Activated CD4-positive, alpha-beta T cell treated with anti-CD3 and anti-CD28 coated beads, Interleukin-2, amount 10 ng/mL, durations not matched to agents 7 days and 5 days (primary cell): ENCODE measurements around the gene PRELID1. TPM values are rescaled to one million over a fixed set of nuclear protein-coding genes. Genes with fewer than 3 reads are reported as not detected.

Source experiments
- CTCF ChIA-PET: fragments of 350-600 bp; sonication (Branson Sonifier 250); formaldehyde crosslinking; loops from one replicate; lab custom pipeline; 2021; ENCODE audit warnings: antibody characterized with exemption; lab: Charles Lee
- POLR2A ChIA-PET: fragments of 350-600 bp; sonication (Branson Sonifier 250); formaldehyde crosslinking; loops from one replicate; lab custom pipeline; 2021; ENCODE audit warnings: antibody characterized with exemption; lab: Charles Lee
- DNase-seq: peaks from one replicate; pipeline ENCODE4 v3.0.0-alpha.2; 2020
- H3K27ac Mint-ChIP-seq: one replicate; pipeline ENCODE4 v1.8.0; 2021; ENCODE audit warnings: mild to moderate bottlenecking, moderate library complexity, mixed read lengths
- H3K27me3 Mint-ChIP-seq: one replicate; pipeline ENCODE4 v1.8.0; 2021; ENCODE audit warnings: mixed read lengths
- H3K36me3 Mint-ChIP-seq: one replicate; pipeline ENCODE4 v1.8.0; 2021; ENCODE audit warnings: low read depth, mixed read lengths
- H3K4me1 Mint-ChIP-seq: one replicate; pipeline ENCODE4 v1.8.0; 2021; ENCODE audit warnings: mixed read lengths
- H3K4me3 Mint-ChIP-seq: one replicate; pipeline ENCODE4 v1.8.0; 2021; ENCODE audit warnings: mild to moderate bottlenecking, moderate library complexity, mixed read lengths
- H3K9me3 Mint-ChIP-seq: one replicate; pipeline ENCODE4 v1.8.0; 2021; ENCODE audit warnings: mixed read lengths
- total RNA-seq, 2 experiments: library from RNA; stranded (reverse); gene quantifications; one replicate each; pipeline ENCODE4 v1.2.3, GENCODE V29; 2021

The PRELID1 gene
- total RNA-seq, 2 experiments from 2014 or later = 142 to 152 TPM

GRCh38 chr5:177276886-177277285, 26.7 kb upstream of the PRELID1 start:
- no peak for DNase-seq
- peaks cover 60% of the 10 kb centered on the region for H3K36me3 Mint-ChIP-seq
- no peak overlapping the region for H3K4me3 Mint-ChIP-seq
- no peaks in the 10 kb centered on the region for H3K27me3 Mint-ChIP-seq
- peaks cover 18% of the 10 kb centered on the region for H3K4me1 Mint-ChIP-seq
- no peaks in the 10 kb centered on the region for H3K9me3 Mint-ChIP-seq
- peak overlapping the region; percentile 72 for H3K27ac Mint-ChIP-seq
- CTCF ChIA-PET = interaction anchor here (0.6 kb wide), 3 partner anchors 20 to 330 kb away, joined by 3 to 5 read pairs (median 4); no protein-coding TSS in a partner anchor
- POLR2A ChIA-PET = interaction anchor here (0.7 kb wide), 1 partner anchor 16 kb away, joined by 3 read pairs; no protein-coding TSS in a partner anchor

- ChIA-PET POLR2A (no interaction called here), CTCF (interaction anchor here (0.6 to 1.9 kb wide), 4 partner anchors 9 to 258 kb away, joined by 3 to 6 read pairs (median 3); no protein-coding TSS in a partner anchor)
- peaks cover 43% of the 10 kb centered on the region for H3K36me3 Mint-ChIP-seq
- H3K4me3 Mint-ChIP-seq = no peak overlapping the region
- no peaks in the 10 kb centered on the region for H3K27me3 Mint-ChIP-seq
- peaks cover 13% of the 10 kb centered on the region for H3K4me1 Mint-ChIP-seq
- H3K9me3 Mint-ChIP-seq = no peaks in the 10 kb centered on the region
- H3K27ac Mint-ChIP-seq = no peak overlapping the region
- no peak for DNase-seq
These were observed 15.4 kb upstream of the PRELID1 start for GRCh38 chr5:177288191-177288590.

- H3K4me3 Mint-ChIP-seq = no peak overlapping the region
- peaks cover 25% of the 10 kb centered on the region for H3K4me1 Mint-ChIP-seq
- peaks cover 55% of the 10 kb centered on the region for H3K36me3 Mint-ChIP-seq
- H3K27ac Mint-ChIP-seq = no peak overlapping the region
- no peaks in the 10 kb centered on the region for H3K9me3 Mint-ChIP-seq
- ChIA-PET CTCF (interaction anchor here (0.5 to 0.6 kb wide), 2 partner anchors 165 to 1120 kb away, joined by 3 to 4 read pairs; no protein-coding TSS in a partner anchor), POLR2A (no interaction called here)
- no peak for DNase-seq
- no peaks in the 10 kb centered on the region for H3K27me3 Mint-ChIP-seq
These were observed 12.6 kb upstream of the PRELID1 start for GRCh38 chr5:177290816-177291596.

- Mint-ChIP-seq H3K4me3 (no peak overlapping the region), H3K27ac (peak overlapping the region; percentile 50), H3K9me3 (no peaks in the 10 kb centered on the region), H3K36me3 (peaks cover 58% of the 10 kb centered on the region), H3K4me1 (peaks cover 28% of the 10 kb centered on the region), H3K27me3 (no peaks in the 10 kb centered on the region)
- CTCF ChIA-PET = no interaction called here
- POLR2A ChIA-PET = no interaction called here
- DNase-seq = no peak
These were observed 11.9 kb upstream of the PRELID1 start for GRCh38 chr5:177291735-177292134.

GRCh38 chr5:177293819-177294581, 9.6 kb upstream of the PRELID1 start:
- DNase-seq = no peak
- ChIA-PET POLR2A (interaction anchor here (0.6 kb wide), 1 partner anchor 146 kb away, joined by 6 read pairs; no protein-coding TSS in a partner anchor), CTCF (interaction anchor here (1.1 to 2.4 kb wide), 4 partner anchors 10 to 181 kb away, joined by 3 to 8 read pairs (median 4); partner anchors contain the start of genes PRELID1 and RAB24)
- Mint-ChIP-seq H3K9me3 (no peaks in the 10 kb centered on the region), H3K36me3 (peaks cover 70% of the 10 kb centered on the region), H3K27me3 (no peaks in the 10 kb centered on the region), H3K4me3 (no peak overlapping the region), H3K27ac (peak overlapping the region; percentile 26), H3K4me1 (peaks cover 46% of the 10 kb centered on the region)

GRCh38 chr5:177294632-177295031, 9.0 kb upstream of the PRELID1 start:
- no peaks in the 10 kb centered on the region for H3K9me3 Mint-ChIP-seq
- ChIA-PET POLR2A (interaction anchor here (0.6 kb wide), 1 partner anchor 147 kb away, joined by 6 read pairs; no protein-coding TSS in a partner anchor), CTCF (interaction anchor here (1.2 to 2.4 kb wide), 4 partner anchors 9 to 181 kb away, joined by 4 to 8 read pairs (median 4); partner anchors contain the start of genes PRELID1 and RAB24)
- no peak for DNase-seq
- no peak overlapping the region for H3K4me3 Mint-ChIP-seq
- H3K36me3 Mint-ChIP-seq = peaks cover 68% of the 10 kb centered on the region
- H3K27me3 Mint-ChIP-seq = no peaks in the 10 kb centered on the region
- peak overlapping the region; percentile 26 for H3K27ac Mint-ChIP-seq
- peaks cover 53% of the 10 kb centered on the region for H3K4me1 Mint-ChIP-seq

- no peaks in the 10 kb centered on the region for H3K27me3 Mint-ChIP-seq
- peaks cover 71% of the 10 kb centered on the region for H3K36me3 Mint-ChIP-seq
- peak overlapping the region; percentile 76 for H3K27ac Mint-ChIP-seq
- no peak for DNase-seq
- H3K4me1 Mint-ChIP-seq = peaks cover 62% of the 10 kb centered on the region
- H3K9me3 Mint-ChIP-seq = no peaks in the 10 kb centered on the region
- POLR2A ChIA-PET = interaction anchor here (0.7 kb wide), 1 partner anchor 12 kb away, joined by 3 read pairs; no protein-coding TSS in a partner anchor
- no peak overlapping the region for H3K4me3 Mint-ChIP-seq
- CTCF ChIA-PET = interaction anchor here (0.6 to 4.1 kb wide), 7 partner anchors 9 to 94 kb away, joined by 3 to 30 read pairs (median 6); no protein-coding TSS in a partner anchor
These were observed 7.7 kb upstream of the PRELID1 start for GRCh38 chr5:177295924-177296323.

- Mint-ChIP-seq H3K9me3 (no peaks in the 10 kb centered on the region), H3K27me3 (no peaks in the 10 kb centered on the region), H3K27ac (peak overlapping the region; percentile 76), H3K36me3 (peaks cover 73% of the 10 kb centered on the region), H3K4me3 (peak overlapping the region; percentile 33), H3K4me1 (peaks cover 68% of the 10 kb centered on the region)
- ChIA-PET POLR2A (interaction anchor here (0.7 kb wide), 1 partner anchor 11 kb away, joined by 3 read pairs; no protein-coding TSS in a partner anchor), CTCF (interaction anchor here (0.6 to 4.1 kb wide), 6 partner anchors 9 to 93 kb away, joined by 3 to 30 read pairs (median 6); no protein-coding TSS in a partner anchor)
- no peak for DNase-seq
These were observed 7.0 kb upstream of the PRELID1 start for GRCh38 chr5:177296581-177296980.

- peaks cover 77% of the 10 kb centered on the region for H3K4me1 Mint-ChIP-seq
- H3K9me3 Mint-ChIP-seq = no peaks in the 10 kb centered on the region
- no peak for DNase-seq
- ChIA-PET CTCF (interaction anchor here (0.6 to 4.1 kb wide), 4 partner anchors 12 to 122 kb away, joined by 3 to 30 read pairs (median 6); no protein-coding TSS in a partner anchor), POLR2A (interaction anchor here (0.7 kb wide), 1 partner anchor 29 kb away, joined by 3 read pairs; no protein-coding TSS in a partner anchor)
- peaks cover 69% of the 10 kb centered on the region for H3K36me3 Mint-ChIP-seq
- H3K27me3 Mint-ChIP-seq = no peaks in the 10 kb centered on the region
- no peak overlapping the region for H3K27ac Mint-ChIP-seq
- no peak overlapping the region for H3K4me3 Mint-ChIP-seq
These were observed 5.7 kb upstream of the PRELID1 start for GRCh38 chr5:177297922-177298321.

GRCh38 chr5:177299697-177300096, 3.9 kb upstream of the PRELID1 start:
- Mint-ChIP-seq H3K4me3 (no peak overlapping the region), H3K27me3 (no peaks in the 10 kb centered on the region), H3K27ac (peak overlapping the region; percentile 86), H3K36me3 (peaks cover 67% of the 10 kb centered on the region), H3K9me3 (no peaks in the 10 kb centered on the region), H3K4me1 (peaks cover 82% of the 10 kb centered on the region)
- no peak for DNase-seq
- ChIA-PET CTCF (interaction anchor here (1.0 to 4.1 kb wide), 4 partner anchors 10 to 186 kb away, joined by 3 to 30 read pairs (median 4); no protein-coding TSS in a partner anchor), POLR2A (no interaction called here)

- peak overlapping the region; percentile 55 for H3K4me3 Mint-ChIP-seq
- no peaks in the 10 kb centered on the region for H3K27me3 Mint-ChIP-seq
- peaks cover 67% of the 10 kb centered on the region for H3K36me3 Mint-ChIP-seq
- H3K9me3 Mint-ChIP-seq = no peaks in the 10 kb centered on the region
- peaks cover 83% of the 10 kb centered on the region for H3K4me1 Mint-ChIP-seq
- H3K27ac Mint-ChIP-seq = peak overlapping the region; percentile 89
- DNase-seq = peak; percentile 74
- CTCF ChIA-PET = interaction anchor here (1.0 to 2.3 kb wide), 4 partner anchors 10 to 186 kb away, joined by 3 to 13 read pairs (median 6); no protein-coding TSS in a partner anchor
- POLR2A ChIA-PET = interaction anchor here (0.6 kb wide), 1 partner anchor 171 kb away, joined by 3 read pairs; no protein-coding TSS in a partner anchor
These were observed 3.2 kb upstream of the PRELID1 start for GRCh38 chr5:177300236-177300880.
